DOHH2 (cell line): ENCODE measurements around the gene MICAL2.

ENCODE experiments used
- EZH2phosphoT487 ChIP-seq: fragments of 200-600 bp; sonication (generic); IDR thresholded peaks from 2 replicates; pipeline ENCODE4 v1.6.1; 2017; ENCODE audit warnings: borderline replicate concordance, mild to moderate bottlenecking, antibody characterized with exemption, low read length, moderate library complexity, mixed read lengths
- TF ChIP-seq, protein P1 (sequence below): fragments of 200-600 bp; sonication (generic); IDR thresholded peaks from one replicate; pipeline ENCODE4 v1.5.1; 2014; ENCODE audit warnings: antibody characterized with exemption, mild to moderate bottlenecking, low read depth, low read length; ENCODE audit not compliant: poor library complexity, severe bottlenecking

GRCh38 chr11:12074529-12075195 lies 35.7 kb upstream of the MICAL2 start:
- TF ChIP-seq, protein P1, sequence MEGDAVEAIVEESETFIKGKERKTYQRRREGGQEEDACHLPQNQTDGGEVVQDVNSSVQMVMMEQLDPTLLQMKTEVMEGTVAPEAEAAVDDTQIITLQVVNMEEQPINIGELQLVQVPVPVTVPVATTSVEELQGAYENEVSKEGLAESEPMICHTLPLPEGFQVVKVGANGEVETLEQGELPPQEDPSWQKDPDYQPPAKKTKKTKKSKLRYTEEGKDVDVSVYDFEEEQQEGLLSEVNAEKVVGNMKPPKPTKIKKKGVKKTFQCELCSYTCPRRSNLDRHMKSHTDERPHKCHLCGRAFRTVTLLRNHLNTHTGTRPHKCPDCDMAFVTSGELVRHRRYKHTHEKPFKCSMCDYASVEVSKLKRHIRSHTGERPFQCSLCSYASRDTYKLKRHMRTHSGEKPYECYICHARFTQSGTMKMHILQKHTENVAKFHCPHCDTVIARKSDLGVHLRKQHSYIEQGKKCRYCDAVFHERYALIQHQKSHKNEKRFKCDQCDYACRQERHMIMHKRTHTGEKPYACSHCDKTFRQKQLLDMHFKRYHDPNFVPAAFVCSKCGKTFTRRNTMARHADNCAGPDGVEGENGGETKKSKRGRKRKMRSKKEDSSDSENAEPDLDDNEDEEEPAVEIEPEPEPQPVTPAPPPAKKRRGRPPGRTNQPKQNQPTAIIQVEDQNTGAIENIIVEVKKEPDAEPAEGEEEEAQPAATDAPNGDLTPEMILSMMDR = no peak
- TF ChIP-seq EZH2phosphoT487 = no peak
